IPS-NIHi7 (cell line): ENCODE results near the gene NPC1.
A peak's percentile ranks its signal among the peaks of the same experiment; 100 is the strongest.
"Not testable (repeated sequence)": the region's sequence is repeated elsewhere in the genome, so short reads cannot be mapped to it uniquely, and the experiment has no call there.

ENCODE experiments used
- DNase-seq: peaks from one replicate; pipeline ENCODE4 v3.0.0; 2012; ENCODE audit warnings: mixed read lengths; ENCODE audit errors: extremely low spot score

Gene NPC1

GRCh38 chr18:23523429-23524212 lies 62.7 kb downstream of the NPC1 start:
- no peak for DNase-seq

GRCh38 chr18:23521907-23522306 lies 64.4 kb downstream of the NPC1 start:
- DNase-seq: no peak

GRCh38 chr18:23521271-23521670 lies 65.0 kb downstream of the NPC1 start:
- DNase-seq: no peak

GRCh38 chr18:23519734-23520133 lies 66.6 kb downstream of the NPC1 start:
- DNase-seq: no peak

- peak; percentile 88 for DNase-seq
Observed at GRCh38 chr18:23515911-23516546, 70.3 kb downstream of the NPC1 start.

GRCh38 chr18:23512641-23513040 lies 73.7 kb downstream of the NPC1 start:
- DNase-seq: no peak

- DNase-seq: not testable (repeated sequence)
Observed at GRCh38 chr18:23512216-23512615, 74.1 kb downstream of the NPC1 start.

- DNase-seq: not testable (repeated sequence)
Observed at GRCh38 chr18:23510923-23511322, 75.4 kb downstream of the NPC1 start.

GRCh38 chr18:23506393-23506792 lies 79.9 kb downstream of the NPC1 start:
- DNase-seq: no peak

- no peak for DNase-seq
Observed at GRCh38 chr18:23504720-23505119, 81.6 kb downstream of the NPC1 start.

GRCh38 chr18:23503963-23504344 lies 82.4 kb downstream of the NPC1 start:
- DNase-seq: no peak

GRCh38 chr18:23503038-23503962 lies 83.0 kb downstream of the NPC1 start, which contains the start of gene RMC1:
Gene RMC1 (plus strand): TSS chr18:23503511. CDS start chr18:23503619, 108 bp downstream.
- peak; percentile 95 for DNase-seq

GRCh38 chr18:23502516-23503037 lies 83.7 kb downstream of the NPC1 start:
- no peak for DNase-seq

- no peak for DNase-seq
Observed at GRCh38 chr18:23501626-23502025, 84.7 kb downstream of the NPC1 start.

- no peak for DNase-seq
Observed at GRCh38 chr18:23499291-23499781, 87.0 kb downstream of the NPC1 start.

GRCh38 chr18:23498877-23499276 lies 87.4 kb downstream of the NPC1 start:
- peak; percentile 72 for DNase-seq

GRCh38 chr18:23498117-23498516 lies 88.2 kb downstream of the NPC1 start:
- DNase-seq: no peak

- DNase-seq: no peak
Observed at GRCh38 chr18:23495723-23496440, 90.4 kb downstream of the NPC1 start.

GRCh38 chr18:23494992-23495391 lies 91.3 kb downstream of the NPC1 start:
- DNase-seq: no peak

- DNase-seq: no peak
Observed at GRCh38 chr18:23493654-23494053, 92.7 kb downstream of the NPC1 start.

- DNase-seq: not testable (repeated sequence)
Observed at GRCh38 chr18:23489586-23489985, 96.7 kb downstream of the NPC1 start.
